Measurements from ENCODE around the gene TEF. TPM values are rescaled to one million over a fixed set of nuclear protein-coding genes. Genes with fewer than 3 reads are reported as not detected.

Gene TEF
- total RNA-seq, 1 donor from 2014 or later = 11.4 TPM

DNA sequence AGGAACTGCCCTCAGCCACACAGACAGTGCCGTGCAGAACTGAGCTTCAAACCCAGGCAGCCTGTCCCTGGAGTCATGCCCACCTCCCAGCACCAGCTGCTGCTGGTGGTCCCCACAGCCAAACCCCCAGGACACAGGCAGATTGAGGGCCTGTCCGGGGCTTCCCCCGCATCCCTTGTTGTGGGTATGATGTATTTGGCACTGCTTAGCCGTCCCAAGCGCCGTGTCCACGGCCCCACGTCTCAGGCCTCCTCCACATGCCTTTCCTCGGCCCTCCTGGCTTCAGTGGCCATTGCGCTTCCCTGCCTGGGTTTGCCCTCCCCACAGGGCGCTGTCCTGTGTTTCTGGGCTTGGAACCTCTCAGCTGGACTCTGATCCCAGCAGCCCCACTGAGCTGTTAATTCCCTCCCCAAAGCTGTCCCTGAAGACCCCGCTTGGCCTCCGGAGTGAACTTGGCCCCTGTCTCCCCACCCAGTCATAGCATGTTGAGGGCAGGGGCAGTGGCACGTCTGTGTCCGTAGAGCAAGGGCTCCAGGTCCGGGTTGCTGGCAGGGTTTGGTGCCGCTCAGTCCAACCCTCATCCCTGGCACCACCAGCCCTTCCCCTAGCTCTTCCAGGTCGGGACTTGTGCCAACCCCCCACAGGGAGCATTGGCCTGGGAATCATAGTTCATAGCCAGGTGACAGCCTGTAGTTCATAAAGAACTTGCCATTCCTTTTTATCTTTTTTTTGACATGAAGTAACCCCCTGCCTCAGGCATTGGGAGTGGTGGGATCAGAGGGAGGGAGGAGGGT, 34.5 kb upstream of the TEF start:
- DNase-seq (ENCODE audit: low spot score, unreplicated experiment) = no peak
- TF ChIP-seq, protein P1, sequence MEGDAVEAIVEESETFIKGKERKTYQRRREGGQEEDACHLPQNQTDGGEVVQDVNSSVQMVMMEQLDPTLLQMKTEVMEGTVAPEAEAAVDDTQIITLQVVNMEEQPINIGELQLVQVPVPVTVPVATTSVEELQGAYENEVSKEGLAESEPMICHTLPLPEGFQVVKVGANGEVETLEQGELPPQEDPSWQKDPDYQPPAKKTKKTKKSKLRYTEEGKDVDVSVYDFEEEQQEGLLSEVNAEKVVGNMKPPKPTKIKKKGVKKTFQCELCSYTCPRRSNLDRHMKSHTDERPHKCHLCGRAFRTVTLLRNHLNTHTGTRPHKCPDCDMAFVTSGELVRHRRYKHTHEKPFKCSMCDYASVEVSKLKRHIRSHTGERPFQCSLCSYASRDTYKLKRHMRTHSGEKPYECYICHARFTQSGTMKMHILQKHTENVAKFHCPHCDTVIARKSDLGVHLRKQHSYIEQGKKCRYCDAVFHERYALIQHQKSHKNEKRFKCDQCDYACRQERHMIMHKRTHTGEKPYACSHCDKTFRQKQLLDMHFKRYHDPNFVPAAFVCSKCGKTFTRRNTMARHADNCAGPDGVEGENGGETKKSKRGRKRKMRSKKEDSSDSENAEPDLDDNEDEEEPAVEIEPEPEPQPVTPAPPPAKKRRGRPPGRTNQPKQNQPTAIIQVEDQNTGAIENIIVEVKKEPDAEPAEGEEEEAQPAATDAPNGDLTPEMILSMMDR (IDR thresholded peaks at IDR 0.05; ENCODE audit: unreplicated experiment) = no peak
- Mint-ChIP-seq H3K27ac (no peak overlapping the region), H3K27me3 (no peaks in the 10 kb centered on the region), H3K4me3 (ENCODE audit: low read depth) (no peak overlapping the region), H3K9me3 (ENCODE audit: low read depth) (no peaks in the 10 kb centered on the region), H3K4me1 (ENCODE audit: low read depth) (no peaks in the 10 kb centered on the region), H3K36me3 (ENCODE audit: insufficient read depth) (peaks cover 17% of the 10 kb centered on the region)

DNA sequence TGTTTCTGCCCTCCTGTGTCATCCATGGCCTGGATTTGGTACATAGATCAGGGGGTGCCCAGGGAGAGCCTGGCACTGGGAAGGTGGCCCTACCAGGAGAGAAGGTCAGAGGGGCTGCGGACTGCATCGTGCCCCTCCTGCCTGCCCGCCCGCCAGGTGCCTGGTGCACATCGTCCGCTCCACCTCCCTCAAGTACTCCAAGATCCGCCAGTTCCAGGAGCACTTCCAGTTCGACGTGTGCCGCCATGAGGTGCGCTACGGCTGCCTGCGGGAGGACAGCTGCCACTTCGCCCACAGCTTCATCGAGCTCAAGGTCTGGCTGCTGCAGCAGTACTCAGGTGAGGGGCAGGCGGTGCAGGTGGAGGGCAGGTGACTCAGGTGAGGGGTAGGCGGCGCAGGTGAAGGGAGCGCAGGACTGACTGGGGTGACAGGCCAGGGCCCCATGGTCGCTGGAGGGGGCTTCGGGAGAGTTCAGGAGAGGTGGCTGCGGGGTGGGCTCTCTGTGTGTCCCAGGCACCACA, 32.7 kb upstream of the TEF start:
- Mint-ChIP-seq H3K27ac (no peak overlapping the region), H3K4me1 (ENCODE audit: low read depth) (no peaks in the 10 kb centered on the region), H3K36me3 (ENCODE audit: insufficient read depth) (peaks cover 17% of the 10 kb centered on the region), H3K9me3 (ENCODE audit: low read depth) (no peaks in the 10 kb centered on the region), H3K27me3 (no peaks in the 10 kb centered on the region), H3K4me3 (ENCODE audit: low read depth) (no peak overlapping the region)
- TF ChIP-seq, protein P1 (IDR thresholded peaks at IDR 0.05; ENCODE audit: unreplicated experiment) = no peak
- no peak for DNase-seq (ENCODE audit: low spot score, unreplicated experiment)

DNA sequence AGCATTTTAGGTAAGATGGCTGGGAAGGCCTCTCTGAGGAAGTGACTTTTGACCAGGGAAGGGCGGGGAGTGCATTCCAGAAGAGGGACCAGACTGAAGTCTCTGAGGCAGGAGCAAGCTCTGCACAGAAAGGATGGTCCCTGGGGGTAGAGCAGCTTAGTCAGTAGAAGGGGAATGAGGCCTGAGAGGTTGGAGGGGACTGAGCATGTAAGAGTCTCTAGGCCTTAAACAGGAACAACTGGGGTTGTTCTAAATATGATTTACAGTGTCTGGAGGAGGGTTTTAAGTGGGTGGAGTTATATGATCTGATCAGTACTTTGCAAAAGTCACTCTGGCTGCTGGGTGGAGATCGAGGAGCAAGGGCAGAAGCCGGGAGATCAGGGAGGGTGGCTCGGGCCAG, 31.7 kb upstream of the TEF start:
- H3K9me3 Mint-ChIP-seq (ENCODE audit: low read depth) = no peaks in the 10 kb centered on the region
- TF ChIP-seq, protein P1 (IDR thresholded peaks at IDR 0.05; ENCODE audit: unreplicated experiment) = no peak
- peaks cover 21% of the 10 kb centered on the region for H3K36me3 Mint-ChIP-seq (ENCODE audit: insufficient read depth)
- no peaks in the 10 kb centered on the region for H3K4me1 Mint-ChIP-seq (ENCODE audit: low read depth)
- H3K27me3 Mint-ChIP-seq = no peaks in the 10 kb centered on the region
- H3K27ac Mint-ChIP-seq = peak overlapping the region; percentile 34
- H3K4me3 Mint-ChIP-seq (ENCODE audit: low read depth) = no peak overlapping the region
- no peak for DNase-seq (ENCODE audit: low spot score, unreplicated experiment)

DNA sequence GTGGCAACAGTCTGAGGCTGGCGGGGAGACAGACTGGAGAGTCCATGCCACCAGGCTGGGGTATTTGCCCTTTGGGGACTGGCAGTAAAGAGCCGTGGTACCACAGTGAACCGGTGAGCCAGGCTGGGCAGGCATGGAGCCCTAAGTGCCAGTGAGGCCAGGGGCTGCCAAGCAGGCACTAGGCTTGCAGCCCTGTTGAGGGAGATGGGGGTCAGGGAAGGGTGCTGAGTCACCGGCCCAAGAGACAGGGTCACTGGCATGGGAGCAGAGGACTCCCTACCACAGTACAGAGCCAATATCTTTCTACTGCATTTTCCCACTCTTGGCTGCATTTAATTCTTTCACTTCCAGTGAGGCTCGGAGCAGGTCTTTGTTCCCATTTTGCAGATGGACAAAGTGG, 30.7 kb upstream of the TEF start:
- Mint-ChIP-seq H3K27me3 (no peaks in the 10 kb centered on the region), H3K9me3 (ENCODE audit: low read depth) (no peaks in the 10 kb centered on the region), H3K4me3 (ENCODE audit: low read depth) (no peak overlapping the region), H3K27ac (no peak overlapping the region), H3K4me1 (ENCODE audit: low read depth) (no peaks in the 10 kb centered on the region), H3K36me3 (ENCODE audit: insufficient read depth) (peaks cover 21% of the 10 kb centered on the region)
- no peak for DNase-seq (ENCODE audit: low spot score, unreplicated experiment)
- TF ChIP-seq, protein P1 (IDR thresholded peaks at IDR 0.05; ENCODE audit: unreplicated experiment) = no peak

DNA sequence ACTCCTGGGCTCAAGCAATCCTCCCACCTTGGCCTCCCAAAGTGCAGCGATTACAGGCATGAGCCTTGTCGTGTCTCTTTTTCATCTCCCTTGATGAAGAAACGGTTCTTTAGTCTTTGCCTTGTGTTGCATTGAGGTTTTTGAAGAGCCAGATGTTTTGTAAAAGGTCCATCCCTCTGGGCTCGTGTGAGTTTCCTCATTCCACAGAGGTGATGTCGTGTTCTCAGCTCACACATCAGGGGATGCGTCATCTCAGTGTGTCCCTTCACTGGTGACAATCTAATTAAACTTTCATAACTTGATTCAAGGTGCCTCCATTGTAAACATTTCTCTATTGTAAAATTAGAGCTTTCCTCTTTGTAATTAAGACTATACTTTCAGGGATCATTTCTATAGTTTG, 29.7 kb upstream of the TEF start:
- peak overlapping the region; percentile 7 for H3K27ac Mint-ChIP-seq

More for the DNA sequence above, 29.7 kb upstream of the TEF start:
- peaks cover 22% of the 10 kb centered on the region for H3K36me3 Mint-ChIP-seq (ENCODE audit: insufficient read depth)
- no peaks in the 10 kb centered on the region for H3K4me1 Mint-ChIP-seq (ENCODE audit: low read depth)
- H3K4me3 Mint-ChIP-seq (ENCODE audit: low read depth) = no peak overlapping the region
- TF ChIP-seq, protein P1 (IDR thresholded peaks at IDR 0.05; ENCODE audit: unreplicated experiment) = no peak
- no peaks in the 10 kb centered on the region for H3K9me3 Mint-ChIP-seq (ENCODE audit: low read depth)
- no peaks in the 10 kb centered on the region for H3K27me3 Mint-ChIP-seq
- no peak for DNase-seq (ENCODE audit: low spot score, unreplicated experiment)
